Transverse colon (tissue), 4 donors: Measurements from ENCODE around the gene PLEKHA6. TPM values are rescaled to one million over a fixed set of nuclear protein-coding genes. Genes with fewer than 3 reads are reported as not detected.
"Not testable (repeated sequence)": the region's sequence is repeated elsewhere in the genome, so short reads cannot be mapped to it uniquely, and the experiment has no call there.

Source experiments
- DNase-seq: peaks from one replicate; pipeline ENCODE4 v3.0.0-alpha.2; 2019
- H3K27ac ChIP-seq, 4 donors: fragments of 200-600 bp; sonication (generic); 2 replicates each; pipeline ENCODE4 v1.5.1; 2016 to 2018; ENCODE audit warnings: inconsistent platforms in 4 of 4
- H3K27me3 ChIP-seq: fragments of 200-600 bp; sonication (generic); 2 replicates; pipeline ENCODE4 v1.5.1; 2017; ENCODE audit warnings: inconsistent platforms
- H3K36me3 ChIP-seq, 4 donors: fragments of 200-600 bp; sonication (generic); 2 replicates each; pipeline ENCODE4 v1.5.1; 2017 to 2019; ENCODE audit warnings: inconsistent platforms in 4 of 4
- H3K4me1 ChIP-seq, 4 donors: fragments of 200-600 bp; sonication (generic); 2 replicates each; pipeline ENCODE4 v1.5.1; 2017 to 2020; ENCODE audit warnings: inconsistent platforms in 4 of 4
- H3K4me3 ChIP-seq, 4 donors: fragments of 200-600 bp; sonication (generic); 1 replicate in 1 of 4; 2 replicates in 3 of 4; pipeline versions ENCODE4 v1.5.1 to v1.6.1; 2017 to 2019; ENCODE audit warnings: inconsistent platforms in 4 of 4
- H3K9me3 ChIP-seq, 2 donors: fragments of 200-600 bp; sonication (generic); 2 replicates each; pipeline ENCODE4 v1.5.1; 2017 to 2019; ENCODE audit warnings: inconsistent platforms in 2 of 2
- EP300 ChIP-seq: sonication (generic); formaldehyde crosslinking; IDR thresholded peaks from one replicate; pipeline ENCODE4 v1.6.1; 2017; ENCODE audit warnings: antibody characterized with exemption, low read depth
- POLR2A ChIP-seq: fragments of 450-650 bp; IDR thresholded peaks from one replicate; pipeline ENCODE4 v1.6.1; 2016; ENCODE audit warnings: antibody characterized with exemption, mild to moderate bottlenecking, moderate library complexity
- POLR2AphosphoS5 ChIP-seq, 3 donors: sonication (generic); formaldehyde crosslinking; IDR thresholded peaks; one replicate each; pipeline ENCODE4 v1.6.1; 2016; ENCODE audit warnings: antibody characterized with exemption in 3 of 3
- WGBS, 2 donors: methylation state at CpG; one replicate each; pipeline ENCODE4 v1.1.5; 2018; ENCODE audit warnings: low coverage in 1 of 2; 5-methylcytosine and 5-hydroxymethylcytosine counted together
- in situ Hi-C, 4 donors: fragments of 200-750 bp; cut with MboI; loops; one replicate each; pipeline versions ENCODE4 v1.15.0 to v1.15.1; 2017; ENCODE audit warnings: low sequenced_read_pairs in 3 of 4, low pct_ligation_motif_present in 1 of 4, low pct_unique_long_range_greater_than_20kb in 1 of 4
- intact Hi-C: fragments of 100-400 bp; cut with DNase I; formaldehyde crosslinking; loops from one replicate; pipeline ENCODE4 v1.15.1; 2023; ENCODE audit warnings: low total_unique reads
- total RNA-seq, 4 donors: library from RNA; depleted of rRNA; stranded (reverse); fragments of >200 nt; gene quantifications; one replicate each; pipeline ENCODE4 v1.1.0, GENCODE V29; 2016
- TF ChIP-seq, protein P1 (sequence below), 5 experiments: fragments of 200-600 bp in 3 of 5; fragments of 450-650 bp in 2 of 5; sonication (generic) in 3 of 5; IDR thresholded peaks; 1 replicate in 2 of 5; 2 replicates in 3 of 5; pipeline ENCODE4 v1.5.1; 2016 to 2017; ENCODE audit warnings: antibody characterized with exemption in 5 of 5, inconsistent platforms in 3 of 5, mild to moderate bottlenecking in 2 of 5, moderate library complexity in 1 of 5

The PLEKHA6 gene
- total RNA-seq, 4 donors from 2014 or later, result 58.7 to 209 (median 97.9) TPM

DNA sequence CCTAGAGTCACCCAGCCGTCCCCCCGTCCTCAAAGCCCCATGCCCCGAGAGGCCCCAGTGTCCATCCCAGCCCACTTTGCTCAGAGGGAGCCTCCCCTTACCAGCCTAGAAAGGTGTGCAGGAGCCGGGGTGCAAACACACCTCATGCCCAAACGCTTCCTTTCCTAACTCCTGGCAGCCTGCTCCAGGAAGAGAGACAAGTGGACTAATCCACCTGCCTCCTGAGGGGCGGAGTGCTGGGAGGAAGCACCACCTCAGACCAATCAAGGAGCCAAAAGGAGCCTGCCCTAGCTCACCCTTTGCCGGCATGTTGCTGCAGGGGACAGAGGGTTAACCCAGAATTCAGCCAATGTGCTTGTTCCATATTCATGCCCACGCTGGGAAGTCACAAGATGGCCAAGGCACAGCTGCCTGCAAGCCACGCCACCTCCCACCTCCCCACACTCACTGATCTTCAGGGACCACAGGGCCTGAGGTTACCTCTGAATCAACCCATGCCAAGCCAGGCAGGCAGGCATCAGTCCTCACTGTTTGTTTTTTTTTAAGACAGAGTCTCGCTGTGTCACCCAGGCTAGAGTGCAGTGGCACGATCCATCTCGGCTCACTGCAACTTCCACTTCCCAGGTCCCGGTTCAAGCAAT is 27.8 kb downstream of the PLEKHA6 start:
- peak overlapping the region; percentile 90 to 94 (median 92) for H3K27ac ChIP-seq
- 55 to 71% methylated on average over 1 to 13 of the region's 13 CpGs for WGBS, 2 donors
- no peaks in the 10 kb centered on the region for H3K27me3 ChIP-seq
- no peaks in the 10 kb centered on the region for H3K9me3 ChIP-seq
- intact Hi-C loops (no loop called here), in situ Hi-C loops (no loop called here)
- TF ChIP-seq, protein P1, sequence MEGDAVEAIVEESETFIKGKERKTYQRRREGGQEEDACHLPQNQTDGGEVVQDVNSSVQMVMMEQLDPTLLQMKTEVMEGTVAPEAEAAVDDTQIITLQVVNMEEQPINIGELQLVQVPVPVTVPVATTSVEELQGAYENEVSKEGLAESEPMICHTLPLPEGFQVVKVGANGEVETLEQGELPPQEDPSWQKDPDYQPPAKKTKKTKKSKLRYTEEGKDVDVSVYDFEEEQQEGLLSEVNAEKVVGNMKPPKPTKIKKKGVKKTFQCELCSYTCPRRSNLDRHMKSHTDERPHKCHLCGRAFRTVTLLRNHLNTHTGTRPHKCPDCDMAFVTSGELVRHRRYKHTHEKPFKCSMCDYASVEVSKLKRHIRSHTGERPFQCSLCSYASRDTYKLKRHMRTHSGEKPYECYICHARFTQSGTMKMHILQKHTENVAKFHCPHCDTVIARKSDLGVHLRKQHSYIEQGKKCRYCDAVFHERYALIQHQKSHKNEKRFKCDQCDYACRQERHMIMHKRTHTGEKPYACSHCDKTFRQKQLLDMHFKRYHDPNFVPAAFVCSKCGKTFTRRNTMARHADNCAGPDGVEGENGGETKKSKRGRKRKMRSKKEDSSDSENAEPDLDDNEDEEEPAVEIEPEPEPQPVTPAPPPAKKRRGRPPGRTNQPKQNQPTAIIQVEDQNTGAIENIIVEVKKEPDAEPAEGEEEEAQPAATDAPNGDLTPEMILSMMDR (IDR thresholded peaks at IDR 0.05), result no peak
- TF ChIP-seq POLR2A (peak; percentile 87), POLR2AphosphoS5 (IDR thresholded peaks at IDR 0.05) (peak; percentile 52 to 90 (median 86))
- no peaks in the 10 kb centered on the region for H3K36me3 ChIP-seq
- peaks cover 9 to 81% (median 41%) of the 10 kb centered on the region in 4 donors for H3K4me1 ChIP-seq
- peak overlapping the region; percentile 13 to 59 (median 39) for H3K4me3 ChIP-seq
- peak; percentile 83 for DNase-seq

DNA sequence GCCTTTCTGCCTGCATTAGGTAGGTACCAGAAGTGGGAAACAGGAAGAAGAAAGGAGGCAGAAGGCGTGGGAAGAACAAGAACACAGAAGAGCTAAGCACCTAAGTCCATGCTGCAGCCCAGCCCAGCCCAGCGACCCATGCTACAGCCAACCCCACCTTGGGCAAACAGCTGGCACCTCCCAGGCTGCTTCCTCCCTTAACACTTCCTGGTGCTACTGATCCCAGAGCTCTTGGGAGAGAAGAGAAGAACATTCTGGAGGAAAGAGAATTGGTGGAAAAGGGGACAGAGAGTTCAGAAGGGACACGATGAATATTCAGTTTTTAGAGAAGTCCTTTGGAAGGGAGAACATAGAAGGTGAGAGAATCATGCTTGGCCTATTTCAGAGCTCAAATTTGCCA is 28.5 kb downstream of the PLEKHA6 start:
- WGBS, 2 donors, result 17 to 45% methylated on average over 2 to 3 of the region's 3 CpGs
- DNase-seq, result peak; percentile 89
- intact Hi-C loops (no loop called here), in situ Hi-C loops (no loop called here)
- H3K27ac ChIP-seq, result peak overlapping the region; percentile 90 to 94 (median 92)
- H3K27me3 ChIP-seq, result no peaks in the 10 kb centered on the region
- H3K4me1 ChIP-seq, result peaks cover 9 to 79% (median 38%) of the 10 kb centered on the region in 4 donors
- no peaks in the 10 kb centered on the region for H3K36me3 ChIP-seq
- no peaks in the 10 kb centered on the region for H3K9me3 ChIP-seq
- peak overlapping the region; percentile 13 to 59 (median 39) for H3K4me3 ChIP-seq
- TF ChIP-seq, protein P1 (IDR thresholded peaks at IDR 0.05), result no peak
- TF ChIP-seq EP300, result no peak
- peak; percentile 74 for TF ChIP-seq POLR2A
- peak; percentile 50 to 90 (median 88) for TF ChIP-seq POLR2AphosphoS5 (IDR thresholded peaks at IDR 0.05)

DNA sequence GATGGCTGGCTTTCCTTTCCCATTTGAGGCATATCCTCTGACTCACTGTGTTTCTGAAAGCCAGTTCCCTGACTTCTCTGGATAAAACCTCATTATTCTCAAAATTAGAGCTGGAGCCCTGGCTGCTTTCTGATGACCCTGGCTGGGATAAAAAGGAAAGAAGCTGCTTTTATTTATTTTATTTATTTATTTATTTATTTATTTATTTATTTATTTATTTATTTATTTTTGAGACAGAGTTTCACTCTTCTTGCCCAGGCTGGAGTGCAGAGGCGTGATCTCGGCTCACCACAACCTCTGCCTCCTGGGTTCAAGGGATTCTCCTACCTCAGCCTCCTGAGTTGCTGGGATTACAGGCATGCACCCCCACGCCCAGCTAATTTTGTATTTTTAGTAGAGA is 31.9 kb downstream of the PLEKHA6 start:
- DNase-seq, H3K4me3 ChIP-seq, in situ Hi-C loops, intact Hi-C loops, H3K9me3 ChIP-seq, H3K27me3 ChIP-seq, H3K27ac ChIP-seq, H3K36me3 ChIP-seq: not testable (repeated sequence)
- 86 to 97% methylated on average over 2 to 3 of the region's 3 CpGs for WGBS, 2 donors
- H3K4me1 ChIP-seq, result peaks cover 0 to 52% (median 19%) of the 10 kb centered on the region in 4 donors

- Histone ChIP-seq H3K4me1 (peaks cover 0 to 47% (median 15%) of the 10 kb centered on the region in 4 donors), H3K36me3 (no peaks in the 10 kb centered on the region), H3K9me3 (no peaks in the 10 kb centered on the region), H3K27me3 (no peaks in the 10 kb centered on the region), H3K4me3 (no peak overlapping the region), H3K27ac (peak overlapping the region in 1 of 4 donors; percentile 3)
- no peak for DNase-seq
- intact Hi-C loops (no loop called here), in situ Hi-C loops (no loop called here)
- TF ChIP-seq, protein P1 (IDR thresholded peaks at IDR 0.05), result no peak
- TF ChIP-seq EP300, result no peak
- no peak for TF ChIP-seq POLR2AphosphoS5 (IDR thresholded peaks at IDR 0.05)
- TF ChIP-seq POLR2A, result no peak
- 67 to 77% methylated on average over 1 to 8 of the region's 10 CpGs for WGBS, 2 donors
Measured at GRCh38 chr1:204327359-204327758, 32.4 kb downstream of the PLEKHA6 start.
